ENCODE results near the gene ZNF236. TPM values are rescaled to one million over a fixed set of nuclear protein-coding genes. Genes with fewer than 3 reads are reported as not detected.
"Not testable (repeated sequence)": the region's sequence is repeated elsewhere in the genome, so short reads cannot be mapped to it uniquely, and the experiment has no call there.

The ZNF236 gene
- total RNA-seq, 1 donor from 2014 or later, result 32.5 TPM

GRCh38 chr18:76803413-76803812 is 18.9 kb upstream of the ZNF236 start:
- no peak overlapping the region for H3K4me3 Mint-ChIP-seq
- peaks cover 5% of the 10 kb centered on the region for H3K36me3 Mint-ChIP-seq
- H3K27me3 Mint-ChIP-seq (ENCODE audit: low read depth), result peaks cover 7% of the 10 kb centered on the region
- no peak for TF ChIP-seq CTCF (IDR thresholded peaks at IDR 0.05; ENCODE audit: unreplicated experiment)
- no peaks in the 10 kb centered on the region for H3K4me1 Mint-ChIP-seq
- no peaks in the 10 kb centered on the region for H3K9me3 Mint-ChIP-seq
- no peak overlapping the region for H3K27ac Mint-ChIP-seq
- DNase-seq (ENCODE audit: low spot score in 2 of 2, unreplicated experiment in 2 of 2), result no peak

GRCh38 chr18:76803814-76804213 is 18.5 kb upstream of the ZNF236 start:
- Mint-ChIP-seq H3K4me3 (no peak overlapping the region), H3K4me1 (no peaks in the 10 kb centered on the region), H3K9me3 (no peaks in the 10 kb centered on the region), H3K27me3 (ENCODE audit: low read depth) (peaks cover 7% of the 10 kb centered on the region), H3K27ac (no peak overlapping the region), H3K36me3 (peaks cover 7% of the 10 kb centered on the region)
- peak in 1 of 2 experiments; percentile 71 for DNase-seq (ENCODE audit: low spot score in 2 of 2, unreplicated experiment in 2 of 2)
- peak; percentile 70 for TF ChIP-seq CTCF (IDR thresholded peaks at IDR 0.05; ENCODE audit: unreplicated experiment)

GRCh38 chr18:76805221-76805620 is 17.1 kb upstream of the ZNF236 start:
- no peaks in the 10 kb centered on the region for H3K4me1 Mint-ChIP-seq
- no peaks in the 10 kb centered on the region for H3K9me3 Mint-ChIP-seq
- no peak overlapping the region for H3K4me3 Mint-ChIP-seq
- TF ChIP-seq CTCF (IDR thresholded peaks at IDR 0.05; ENCODE audit: unreplicated experiment), result no peak
- H3K27ac Mint-ChIP-seq, result no peak overlapping the region
- H3K36me3 Mint-ChIP-seq, result peaks cover 10% of the 10 kb centered on the region
- no peak for DNase-seq (ENCODE audit: low spot score in 2 of 2, unreplicated experiment in 2 of 2)
- H3K27me3 Mint-ChIP-seq (ENCODE audit: low read depth), result peaks cover 7% of the 10 kb centered on the region

- Mint-ChIP-seq H3K36me3 (peaks cover 10% of the 10 kb centered on the region), H3K27me3 (ENCODE audit: low read depth) (peaks cover 2% of the 10 kb centered on the region), H3K27ac (no peak overlapping the region), H3K4me1 (no peaks in the 10 kb centered on the region), H3K4me3 (no peak overlapping the region), H3K9me3 (no peaks in the 10 kb centered on the region)
- DNase-seq (ENCODE audit: low spot score in 2 of 2, unreplicated experiment in 2 of 2), result no peak
- no peak for TF ChIP-seq CTCF (IDR thresholded peaks at IDR 0.05; ENCODE audit: unreplicated experiment)
Measured at GRCh38 chr18:76806301-76806700, 16.1 kb upstream of the ZNF236 start.

- Mint-ChIP-seq H3K9me3 (no peaks in the 10 kb centered on the region), H3K4me1 (no peaks in the 10 kb centered on the region), H3K27ac (no peak overlapping the region), H3K27me3 (ENCODE audit: low read depth) (no peaks in the 10 kb centered on the region), H3K4me3 (no peak overlapping the region), H3K36me3 (peaks cover 10% of the 10 kb centered on the region)
- TF ChIP-seq CTCF (IDR thresholded peaks at IDR 0.05; ENCODE audit: unreplicated experiment), result no peak
- no peak for DNase-seq (ENCODE audit: low spot score in 2 of 2, unreplicated experiment in 2 of 2)
Measured at GRCh38 chr18:76808561-76808960, 13.8 kb upstream of the ZNF236 start.

- not testable (repeated sequence) for H3K27ac Mint-ChIP-seq; H3K4me1 Mint-ChIP-seq; H3K4me3 Mint-ChIP-seq; H3K27me3 Mint-ChIP-seq (ENCODE audit: low read depth); DNase-seq (ENCODE audit: low spot score in 2 of 2, unreplicated experiment in 2 of 2); H3K9me3 Mint-ChIP-seq
- H3K36me3 Mint-ChIP-seq, result peaks cover 15% of the 10 kb centered on the region
Measured at GRCh38 chr18:76811530-76811929, 10.8 kb upstream of the ZNF236 start.

Data from mesothelial cell of epicardium (in vitro differentiated cells).